WTC11 (cell line): Measurements from ENCODE around the gene OGA. TPM values are rescaled to one million over a fixed set of nuclear protein-coding genes. Genes with fewer than 3 reads are reported as not detected.

Source experiments
- ATAC-seq: fragments of 200-7000 bp; cut with Tn5 transposase; 2 replicates; pipeline ENCODE4 v1.10.0; 2021; ENCODE audit warnings: mild to moderate bottlenecking, moderate library complexity
- CTCF ChIA-PET: fragments of 300-600 bp; sonication (Branson Sonifier 250); formaldehyde crosslinking; loops from one replicate; lab custom pipeline; 2021; ENCODE audit warnings: antibody characterized with exemption; lab: Charles Lee
- POLR2A ChIA-PET: fragments of 350-600 bp; sonication (Branson Sonifier 250); formaldehyde crosslinking; loops from one replicate; lab custom pipeline; 2021; ENCODE audit warnings: antibody characterized with exemption; lab: Charles Lee
- DNase-seq: peaks from one replicate; pipeline ENCODE4 v3.0.0; 2021; ENCODE audit warnings: low spot score
- H3K27ac Mint-ChIP-seq: 2 replicates; pipeline ENCODE4 v1.8.0; 2021; ENCODE audit warnings: mixed read lengths
- H3K27me3 Mint-ChIP-seq: 2 replicates; pipeline ENCODE4 v1.8.0; 2021; ENCODE audit warnings: low read depth, mild to moderate bottlenecking, moderate library complexity, mixed read lengths
- H3K36me3 Mint-ChIP-seq: 2 replicates; pipeline ENCODE4 v1.8.0; 2021; ENCODE audit warnings: mixed read lengths
- H3K4me1 Mint-ChIP-seq: 2 replicates; pipeline ENCODE4 v1.8.0; 2022; ENCODE audit warnings: mixed read lengths
- H3K4me3 Mint-ChIP-seq: 2 replicates; pipeline ENCODE4 v1.8.0; 2021; ENCODE audit warnings: mild to moderate bottlenecking, moderate library complexity, mixed read lengths
- H3K9me3 Mint-ChIP-seq: 2 replicates; pipeline ENCODE4 v1.8.0; 2021; ENCODE audit warnings: mixed read lengths
- ARID4B ChIP-seq: sonication (generic); formaldehyde crosslinking; IDR thresholded peaks from 2 replicates; pipeline ENCODE4 v1.8.0; 2023; ENCODE audit warnings: missing genetic modification reagents, mild to moderate bottlenecking, borderline replicate concordance
- ATF2 ChIP-seq: sonication (generic); formaldehyde crosslinking; IDR thresholded peaks from 2 replicates; pipeline ENCODE4 v1.8.1; 2022; ENCODE audit warnings: low read depth, missing genetic modification reagents, borderline replicate concordance
- CDX4 ChIP-seq: fragments of 250-450 bp; sonication (Bioruptor Pico); IDR thresholded peaks from 2 replicates; pipeline ENCODE4 v1.9.0; 2021; ENCODE audit warnings: moderate library complexity, mild to moderate bottlenecking, inconsistent platforms, borderline replicate concordance
- CREB1 ChIP-seq: sonication (generic); formaldehyde crosslinking; IDR thresholded peaks from 2 replicates; pipeline ENCODE4 v1.8.0; 2023; ENCODE audit warnings: mild to moderate bottlenecking, missing genetic modification reagents
- E2F1 ChIP-seq: sonication (generic); formaldehyde crosslinking; IDR thresholded peaks from 2 replicates; pipeline ENCODE4 v1.8.0; 2022; ENCODE audit warnings: mild to moderate bottlenecking, missing genetic modification reagents
- E2F4 ChIP-seq: sonication (generic); formaldehyde crosslinking; IDR thresholded peaks from 2 replicates; pipeline ENCODE4 v1.8.1; 2022; ENCODE audit warnings: low read depth, mild to moderate bottlenecking, moderate library complexity, missing genetic modification reagents, borderline replicate concordance
- E2F5 ChIP-seq: sonication (generic); formaldehyde crosslinking; IDR thresholded peaks from 2 replicates; pipeline ENCODE4 v1.8.1; 2022; ENCODE audit warnings: mild to moderate bottlenecking, moderate library complexity, missing genetic modification reagents
- ESRRA ChIP-seq: sonication (generic); formaldehyde crosslinking; IDR thresholded peaks from 2 replicates; pipeline ENCODE4 v1.8.1; 2022; ENCODE audit warnings: mild to moderate bottlenecking, missing genetic modification reagents, borderline replicate concordance
- HMGA2 ChIP-seq: fragments of 250-450 bp; sonication (Bioruptor Pico); IDR thresholded peaks from 2 replicates; pipeline ENCODE4 v1.4.0; 2021; ENCODE audit warnings: mild to moderate bottlenecking, moderate library complexity
- OVOL2 ChIP-seq: fragments of 250-450 bp; sonication (Bioruptor Pico); IDR thresholded peaks from 2 replicates; pipeline ENCODE4 v1.9.0; 2021; ENCODE audit warnings: mild to moderate bottlenecking, borderline replicate concordance
- SP1 ChIP-seq: sonication (generic); formaldehyde crosslinking; conservative IDR thresholded peaks from 2 replicates; pipeline ENCODE4 v1.8.1; 2022; ENCODE audit warnings: missing genetic modification reagents
- STAT6 ChIP-seq: sonication (generic); formaldehyde crosslinking; conservative IDR thresholded peaks from 2 replicates; pipeline ENCODE4 v1.8.1; 2023; ENCODE audit warnings: mild to moderate bottlenecking, low read depth, missing genetic modification reagents, moderate library complexity
- ZNF121 ChIP-seq: sonication (generic); formaldehyde crosslinking; IDR thresholded peaks from 2 replicates; pipeline ENCODE4 v1.8.0; 2023; ENCODE audit warnings: missing genetic modification reagents
- ZNF138 ChIP-seq: sonication (generic); formaldehyde crosslinking; conservative IDR thresholded peaks from 2 replicates; pipeline ENCODE4 v1.8.1; 2022; ENCODE audit warnings: mild to moderate bottlenecking, moderate library complexity, missing genetic modification reagents
- ZNF232 ChIP-seq: sonication (generic); formaldehyde crosslinking; IDR thresholded peaks from 2 replicates; pipeline ENCODE4 v1.8.0; 2022; ENCODE audit warnings: mild to moderate bottlenecking, missing genetic modification reagents
- ZNF671 ChIP-seq: fragments of 250-450 bp; sonication (Bioruptor Pico); IDR thresholded peaks from 2 replicates; pipeline ENCODE4 v1.8.0; 2021; ENCODE audit warnings: mild to moderate bottlenecking
- ZSCAN18 ChIP-seq: fragments of 250-450 bp; sonication (Bioruptor Pico); IDR thresholded peaks from 2 replicates; pipeline ENCODE4 v2.1.2; 2022; ENCODE audit warnings: mild to moderate bottlenecking, moderate library complexity
- total RNA-seq: library from RNA; stranded (reverse); gene quantifications from 3 replicates; pipeline ENCODE4 v1.2.3, GENCODE V29; 2021

The OGA gene
- total RNA-seq, 1 experiment from 2014 or later: 111 TPM

GRCh38 chr10:101826852-101827434 is 8.7 kb upstream of the OGA start (continued):
- TF ChIP-seq E2F5 (CRISPR knock-in tag) (no peak), CREB1 (CRISPR knock-in tag) (no peak), ZNF232 (CRISPR knock-in tag) (no peak), OVOL2 (CRISPR knock-in tag) (no peak), HMGA2 (CRISPR knock-in tag) (no peak), ZNF671 (CRISPR knock-in tag) (no peak), CDX4 (CRISPR knock-in tag) (no peak), ZSCAN18 (CRISPR knock-in tag) (no peak)
- TF ChIP-seq, all 79 proteins: peak for 0

- H3K9me3 Mint-ChIP-seq: no peaks in the 10 kb centered on the region
- peaks cover 6% of the 10 kb centered on the region for H3K4me1 Mint-ChIP-seq
- H3K27me3 Mint-ChIP-seq: peaks cover 3% of the 10 kb centered on the region; the same call in 1 of the 2 replicates
- no peak overlapping the region for H3K4me3 Mint-ChIP-seq
- no peaks in the 10 kb centered on the region for H3K36me3 Mint-ChIP-seq
- no peak overlapping the region for H3K27ac Mint-ChIP-seq
- DNase-seq (no peak), ATAC-seq (no peak)
- CTCF ChIA-PET: interaction anchor here (1.0 kb wide), 1 partner anchor 11 kb away, joined by 3 read pairs; no protein-coding TSS in a partner anchor
- POLR2A ChIA-PET: no interaction called here
- TF ChIP-seq STAT6 (CRISPR knock-in tag) (no peak), SP1 (CRISPR knock-in tag) (no peak), ZNF121 (no peak), E2F4 (CRISPR knock-in tag) (no peak), ZNF138 (CRISPR knock-in tag) (no peak), ZSCAN18 (CRISPR knock-in tag) (no peak), ATF2 (CRISPR knock-in tag) (no peak), ESRRA (CRISPR knock-in tag) (no peak), ARID4B (CRISPR knock-in tag) (no peak), E2F1 (no peak), ZNF232 (CRISPR knock-in tag) (no peak)
Measured at GRCh38 chr10:101824736-101825135, 6.5 kb upstream of the OGA start.
